ENCODE data around the gene FCHSD2. TPM values are rescaled to one million over a fixed set of nuclear protein-coding genes. Genes with fewer than 3 reads are reported as not detected.
A peak's percentile ranks its signal among the peaks of the same experiment; 100 is the strongest.

The FCHSD2 gene
- total RNA-seq, 2 donors from 2014 or later, result 12.1 to 20.9 TPM

DNA sequence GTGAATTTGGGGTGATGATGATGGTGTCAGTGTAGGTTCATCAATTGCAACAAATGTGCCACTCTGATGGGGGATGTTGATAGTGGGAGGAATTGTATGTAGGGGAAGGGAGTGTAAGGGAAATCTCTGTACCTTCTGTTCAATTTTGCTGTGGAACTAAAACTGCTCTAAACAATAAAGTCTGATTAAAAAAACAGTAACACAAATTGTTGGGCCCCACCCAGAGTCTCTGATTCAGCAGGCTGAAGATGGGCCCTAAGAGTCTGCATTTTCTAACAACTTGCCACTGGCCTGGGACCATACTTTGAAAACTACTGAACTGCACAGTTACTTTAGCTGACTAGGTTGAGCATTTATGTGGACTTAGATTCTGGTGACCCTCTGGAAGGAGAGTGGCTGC is 214.7 kb downstream of the FCHSD2 start:
- Histone ChIP-seq H3K27me3 (no peaks in the 10 kb centered on the region), H3K4me1 (no peaks in the 10 kb centered on the region), H3K27ac (no peak overlapping the region), H3K9me3 (no peaks in the 10 kb centered on the region), H3K4me3 (no peak overlapping the region), H3K36me3 (no peaks in the 10 kb centered on the region), H3K9ac (ENCODE audit: low read depth in 2 of 2, low read length in 2 of 2) (no peak overlapping the region)
- no peak for DNase-seq
- TF ChIP-seq, protein P1, sequence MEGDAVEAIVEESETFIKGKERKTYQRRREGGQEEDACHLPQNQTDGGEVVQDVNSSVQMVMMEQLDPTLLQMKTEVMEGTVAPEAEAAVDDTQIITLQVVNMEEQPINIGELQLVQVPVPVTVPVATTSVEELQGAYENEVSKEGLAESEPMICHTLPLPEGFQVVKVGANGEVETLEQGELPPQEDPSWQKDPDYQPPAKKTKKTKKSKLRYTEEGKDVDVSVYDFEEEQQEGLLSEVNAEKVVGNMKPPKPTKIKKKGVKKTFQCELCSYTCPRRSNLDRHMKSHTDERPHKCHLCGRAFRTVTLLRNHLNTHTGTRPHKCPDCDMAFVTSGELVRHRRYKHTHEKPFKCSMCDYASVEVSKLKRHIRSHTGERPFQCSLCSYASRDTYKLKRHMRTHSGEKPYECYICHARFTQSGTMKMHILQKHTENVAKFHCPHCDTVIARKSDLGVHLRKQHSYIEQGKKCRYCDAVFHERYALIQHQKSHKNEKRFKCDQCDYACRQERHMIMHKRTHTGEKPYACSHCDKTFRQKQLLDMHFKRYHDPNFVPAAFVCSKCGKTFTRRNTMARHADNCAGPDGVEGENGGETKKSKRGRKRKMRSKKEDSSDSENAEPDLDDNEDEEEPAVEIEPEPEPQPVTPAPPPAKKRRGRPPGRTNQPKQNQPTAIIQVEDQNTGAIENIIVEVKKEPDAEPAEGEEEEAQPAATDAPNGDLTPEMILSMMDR (IDR thresholded peaks at IDR 0.05), result no peak
- intact Hi-C loops (cut with DNase I), result loop anchor here (10.0 kb wide), 1 partner anchor 317 kb away; no protein-coding TSS in a partner anchor

DNA sequence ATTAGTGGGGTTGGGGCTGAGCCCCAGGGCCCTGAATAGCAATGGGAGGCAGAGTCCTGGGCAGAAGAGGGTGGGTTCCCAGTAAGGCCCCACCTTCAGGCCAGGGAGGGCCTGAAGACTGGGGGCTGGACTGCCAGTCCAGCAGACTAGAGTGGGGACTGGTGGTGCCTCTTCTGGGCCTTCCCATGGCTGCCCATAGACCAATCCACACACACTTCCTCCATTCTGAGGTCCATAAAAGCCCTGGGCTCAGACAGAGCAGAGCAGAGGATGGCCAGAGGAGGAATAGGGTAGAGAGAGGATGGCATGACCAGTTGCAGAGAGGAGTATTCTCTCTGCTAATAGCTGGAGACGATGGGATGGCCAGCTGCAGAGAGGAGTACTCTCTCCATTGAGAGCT is 216.0 kb downstream of the FCHSD2 start:
- H3K4me3 ChIP-seq, result no peak overlapping the region
- H3K4me1 ChIP-seq, result no peaks in the 10 kb centered on the region
- H3K9ac ChIP-seq (ENCODE audit: low read depth in 2 of 2, low read length in 2 of 2), result no peak overlapping the region
- H3K9me3 ChIP-seq, result no peaks in the 10 kb centered on the region
- no peaks in the 10 kb centered on the region for H3K36me3 ChIP-seq
- H3K27ac ChIP-seq, result no peak overlapping the region
- intact Hi-C loops (cut with DNase I), result loop anchor here (10.0 kb wide), 1 partner anchor 319 kb away; no protein-coding TSS in a partner anchor
- TF ChIP-seq, protein P1 (IDR thresholded peaks at IDR 0.05), result no peak
- no peaks in the 10 kb centered on the region for H3K27me3 ChIP-seq
- DNase-seq, result no peak

DNA sequence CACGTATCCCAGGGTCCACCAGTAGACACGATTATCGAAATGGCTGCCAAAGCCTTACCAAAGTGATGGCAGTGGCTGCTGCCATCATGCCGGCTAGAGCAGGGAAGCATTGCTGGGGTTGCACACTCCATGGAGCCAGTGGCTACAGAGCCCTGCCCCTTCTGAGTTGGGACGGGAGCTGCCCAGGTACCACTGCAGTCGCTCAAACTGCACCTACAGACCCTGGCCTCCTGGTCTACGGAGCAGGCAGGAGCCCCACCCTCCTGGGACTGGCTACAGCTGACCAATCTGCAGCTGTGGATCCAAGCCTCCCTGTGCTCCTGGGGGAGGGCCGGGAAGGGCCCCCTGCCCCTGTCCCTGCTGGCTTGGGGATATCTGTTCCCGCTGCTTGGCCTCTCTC is 216.5 kb downstream of the FCHSD2 start:
- no peak overlapping the region for H3K4me3 ChIP-seq
- no peaks in the 10 kb centered on the region for H3K9me3 ChIP-seq
- no peaks in the 10 kb centered on the region for H3K27me3 ChIP-seq
- no peak overlapping the region for H3K27ac ChIP-seq
- intact Hi-C loops (cut with DNase I), result loop anchor here (10.0 kb wide), 1 partner anchor 319 kb away; no protein-coding TSS in a partner anchor
- TF ChIP-seq, protein P1 (IDR thresholded peaks at IDR 0.05), result no peak
- H3K4me1 ChIP-seq, result no peaks in the 10 kb centered on the region
- no peak for DNase-seq
- H3K36me3 ChIP-seq, result no peaks in the 10 kb centered on the region
- no peak overlapping the region for H3K9ac ChIP-seq (ENCODE audit: low read depth in 2 of 2, low read length in 2 of 2)

DNA sequence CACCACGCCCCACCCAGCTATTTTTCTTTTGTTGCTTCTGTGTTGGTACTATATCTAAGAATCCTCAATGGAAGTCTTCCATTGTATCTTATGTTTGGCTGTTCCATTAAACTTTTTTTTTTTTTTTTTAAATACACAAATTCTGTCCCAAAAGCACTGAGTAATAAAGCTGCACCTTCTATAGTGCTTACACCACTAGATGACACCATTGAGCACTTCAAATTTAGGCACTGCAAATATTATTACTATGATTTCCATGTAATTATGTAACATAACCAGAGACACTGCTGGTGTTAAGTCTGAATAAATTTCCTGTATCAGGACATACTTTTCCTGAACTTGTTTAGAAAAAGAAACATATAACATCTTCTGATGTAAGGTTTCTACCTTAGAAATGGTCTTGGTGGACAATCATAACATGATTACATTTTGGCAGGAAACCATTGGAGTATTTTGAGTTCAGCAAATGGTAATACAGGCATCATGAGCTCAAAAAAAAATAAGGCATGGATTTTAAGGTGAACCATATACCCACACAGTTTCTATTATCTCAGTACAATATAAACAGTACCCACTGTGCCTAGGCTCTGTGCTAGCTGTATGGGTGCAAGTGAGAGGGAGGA is 217.4 kb downstream of the FCHSD2 start:
- intact Hi-C loops (cut with DNase I), result loop anchor here (10.0 kb wide), 1 partner anchor 320 kb away; no protein-coding TSS in a partner anchor
- DNase-seq, result no peak
- no peak overlapping the region for H3K4me3 ChIP-seq
- no peaks in the 10 kb centered on the region for H3K4me1 ChIP-seq
- H3K36me3 ChIP-seq, result no peaks in the 10 kb centered on the region
- no peak overlapping the region for H3K27ac ChIP-seq
- H3K9me3 ChIP-seq, result no peaks in the 10 kb centered on the region
- H3K9ac ChIP-seq (ENCODE audit: low read depth in 2 of 2, low read length in 2 of 2), result no peak overlapping the region
- H3K27me3 ChIP-seq, result no peaks in the 10 kb centered on the region
- TF ChIP-seq, protein P1 (IDR thresholded peaks at IDR 0.05), result peak; percentile 53

DNA sequence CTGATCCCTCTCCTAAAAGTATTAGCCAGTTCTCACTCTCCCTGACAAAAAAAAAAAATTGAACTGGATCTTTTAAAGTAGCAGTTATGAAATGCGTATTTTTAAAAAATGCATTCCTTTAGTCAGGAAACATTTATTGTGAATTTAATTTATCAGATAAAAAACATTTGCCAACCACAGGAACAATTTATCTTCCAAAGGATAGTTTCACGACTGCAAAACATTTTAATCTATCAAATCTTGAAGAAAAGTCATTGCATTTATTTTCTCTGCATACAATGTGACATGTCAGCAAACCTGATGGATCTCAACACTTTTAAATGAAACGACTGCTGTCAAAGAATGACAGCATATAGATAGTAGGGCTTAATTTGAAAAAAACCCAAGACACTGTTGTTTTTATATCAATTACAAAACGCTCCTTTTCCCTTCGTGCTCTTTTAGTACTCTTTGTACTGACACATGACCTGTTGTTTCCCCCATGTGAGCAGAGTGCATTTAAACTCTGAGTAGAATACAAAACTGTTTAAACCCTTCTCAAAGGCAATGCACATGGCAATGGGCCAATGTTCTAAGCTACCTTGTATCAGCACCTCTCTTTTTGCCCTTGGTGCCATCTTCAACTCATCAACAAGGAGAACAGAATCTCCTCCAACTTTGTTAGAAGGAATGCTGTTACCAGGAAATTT is 220.9 kb downstream of the FCHSD2 start:
- Histone ChIP-seq H3K4me3 (no peak overlapping the region), H3K27ac (no peak overlapping the region), H3K9me3 (no peaks in the 10 kb centered on the region), H3K9ac (ENCODE audit: low read depth in 2 of 2, low read length in 2 of 2) (no peak overlapping the region), H3K4me1 (no peaks in the 10 kb centered on the region), H3K27me3 (no peaks in the 10 kb centered on the region), H3K36me3 (no peaks in the 10 kb centered on the region)
- intact Hi-C loops (cut with DNase I), result loop anchor here (10.0 kb wide), 1 partner anchor 324 kb away; no protein-coding TSS in a partner anchor
- TF ChIP-seq, protein P1 (IDR thresholded peaks at IDR 0.05), result no peak
- no peak for DNase-seq

Data from colonic mucosa (tissue), 4 donors.